ENCODE measurements around the gene ALDH3B2. TPM values are rescaled to one million over a fixed set of nuclear protein-coding genes. Genes with fewer than 3 reads are reported as not detected.

The ALDH3B2 gene
- total RNA-seq, 1 experiment from 2014 or later, result not detected

GRCh38 chr11:67691149-67691548 lies 16.7 kb upstream of the ALDH3B2 start:
- no peak overlapping the region for H3T11ph ChIP-seq (ENCODE audit: low read length)
- no peak overlapping the region for H3K56ac ChIP-seq (ENCODE audit: insufficient read length, low read depth, low read length)
- no peak overlapping the region for H2BK20ac ChIP-seq (ENCODE audit: low read depth, low read length, poor library complexity, severe bottlenecking)
- peaks cover 10% of the 10 kb centered on the region for H3K9me3 ChIP-seq (ENCODE audit: control insufficient read depth, low read depth, low read length)
- H3K27ac ChIP-seq (ENCODE audit: insufficient read length, low read depth, low read length), result no peak overlapping the region
- no peak overlapping the region for H4K91ac ChIP-seq (ENCODE audit: insufficient read length, low read depth, low read length)
- no peaks in the 10 kb centered on the region; a peak in 2 of 7 replicates for H3K36me3 Mint-ChIP-seq (ENCODE audit: insufficient read depth in 1 of 3, low read depth in 3 of 3)
- H2BK15ac ChIP-seq (ENCODE audit: low read depth, low read length), result no peak overlapping the region
- WGBS (ENCODE audit: extremely low coverage, insufficient read length, low lambda C conversion rate), result no CpG with 5 or more reads among the region's 2 CpGs
- no peak overlapping the region for H3K4ac ChIP-seq (ENCODE audit: low read depth, low read length)
- no peak overlapping the region for H2AK5ac ChIP-seq (ENCODE audit: insufficient read length, low read length)
- H3K9ac ChIP-seq (ENCODE audit: extremely low read depth, insufficient read length, low read length), result no peak overlapping the region
- H3K79me2 ChIP-seq (ENCODE audit: insufficient read depth, low read length), result no peaks in the 10 kb centered on the region
- no peak overlapping the region for H2BK5ac ChIP-seq (ENCODE audit: insufficient read length, low read length)
- peaks cover 0 to 6% of the 10 kb centered on the region in 2 experiments; a peak in 1 of 5 replicates for H3K9me3 Mint-ChIP-seq
- H3K23ac ChIP-seq (ENCODE audit: insufficient read length, low read depth, low read length), result no peak overlapping the region
- no peak; the same call in 1 of the 3 replicates for TF ChIP-seq CTCF (conservative IDR thresholded peaks at IDR 0.05)
- DNase-seq, result no peak
- H3K4me3 Mint-ChIP-seq, result no peak overlapping the region
- H3K27me3 Mint-ChIP-seq (ENCODE audit: low read depth), result peaks cover 2% of the 10 kb centered on the region
- no peak overlapping the region for H3K14ac ChIP-seq (ENCODE audit: insufficient read depth, low read length)
- H3K18ac ChIP-seq (ENCODE audit: insufficient read length, low read depth, low read length), result no peak overlapping the region
- H3K4me2 ChIP-seq (ENCODE audit: insufficient read depth, insufficient read length, low read length), result no peak overlapping the region
- no peak overlapping the region for H2BK12ac ChIP-seq (ENCODE audit: insufficient read length, low read depth, low read length)
- no peak overlapping the region for H4K8ac ChIP-seq (replicated peaks; ENCODE audit: insufficient read length, low read depth, low read length)
- H3K79me1 ChIP-seq (ENCODE audit: insufficient read depth, low read depth, low read length, poor library complexity, severe bottlenecking), result no peaks in the 10 kb centered on the region
- H3K27me3 ChIP-seq (ENCODE audit: insufficient read depth, low read length), result no peaks in the 10 kb centered on the region
- H4K5ac ChIP-seq (ENCODE audit: insufficient read length, low read depth, low read length), result no peak overlapping the region
- H2AFZ ChIP-seq (ENCODE audit: low read length), result no peak overlapping the region
- no peaks in the 10 kb centered on the region for H3K23me2 ChIP-seq (ENCODE audit: insufficient read length, low read depth, low read length, poor library complexity, severe bottlenecking)
- no peaks in the 10 kb centered on the region for H3K4me1 ChIP-seq (ENCODE audit: insufficient read depth, low read length)
- no peak overlapping the region for H3K27ac Mint-ChIP-seq
- no peak overlapping the region for H2BK120ac ChIP-seq (ENCODE audit: low read depth, low read length, poor library complexity, severe bottlenecking)
- H3K4me1 Mint-ChIP-seq, result no peaks in the 10 kb centered on the region; a peak in 1 of 4 replicates
- no peaks in the 10 kb centered on the region for H4K20me1 ChIP-seq (ENCODE audit: control insufficient read depth, insufficient read depth, insufficient read length)
